GM12875 (cell line): ENCODE measurements around the gene COL13A1.

Experiments
- H3K4me3 ChIP-seq: one replicate; pipeline ENCODE4 v1.5.1; 2011; ENCODE audit warnings: low read depth, low read length, control low read depth
- CTCF ChIP-seq: IDR thresholded peaks from 2 replicates; pipeline ENCODE4 v1.5.1; 2011; ENCODE audit warnings: low read depth, mild to moderate bottlenecking, control low read depth, inconsistent platforms, low read length, moderate library complexity, borderline replicate concordance; ENCODE audit not compliant: insufficient read depth

Gene COL13A1

GRCh38 chr10:69955897-69956740 is 154.4 kb downstream of the COL13A1 start:
- H3K4me3 ChIP-seq = no peak overlapping the region
- no peak for TF ChIP-seq CTCF

GRCh38 chr10:69956741-69957230 is 155.1 kb downstream of the COL13A1 start:
- TF ChIP-seq CTCF = no peak
- H3K4me3 ChIP-seq = no peak overlapping the region

GRCh38 chr10:69957241-69957885 is 155.7 kb downstream of the COL13A1 start:
- TF ChIP-seq CTCF = no peak
- no peak overlapping the region for H3K4me3 ChIP-seq

- peak; percentile 87 for TF ChIP-seq CTCF
- no peak overlapping the region for H3K4me3 ChIP-seq
Measured at GRCh38 chr10:69957886-69958555, 156.3 kb downstream of the COL13A1 start.

- H3K4me3 ChIP-seq = no peak overlapping the region
- TF ChIP-seq CTCF = no peak
Measured at GRCh38 chr10:69958556-69958902, 156.8 kb downstream of the COL13A1 start.

GRCh38 chr10:69959911-69960310 is 158.2 kb downstream of the COL13A1 start:
- no peak overlapping the region for H3K4me3 ChIP-seq
- no peak for TF ChIP-seq CTCF
